Right lobe of liver (tissue), 6 donors: ENCODE data around the gene RIMKLB. TPM values are rescaled to one million over a fixed set of nuclear protein-coding genes. Genes with fewer than 3 reads are reported as not detected.

ENCODE experiments used
- ATAC-seq, 4 donors: fragments of 200-7000 bp; cut with Tn5 transposase; one replicate each; pipeline ENCODE4 v1.9.1; 2020; ENCODE audit warnings: mild to moderate bottlenecking in 4 of 4, moderate library complexity in 4 of 4
- DNase-seq, 3 donors: peaks; one replicate each; pipeline ENCODE4 v3.0.0-alpha.2; 2020
- H3K27ac ChIP-seq, 3 donors: fragments of 200-600 bp; one replicate each; pipeline ENCODE4 v1.8.0; 2022
- H3K27me3 ChIP-seq, 2 donors: fragments of 200-600 bp; one replicate each; pipeline ENCODE4 v1.8.0; 2022
- H3K36me3 ChIP-seq, 4 donors: fragments of 200-600 bp; sonication (generic) in 1 of 4; one replicate each; pipeline versions ENCODE4 v1.5.1 to v1.8.0; 2017 to 2022; ENCODE audit warnings: control low read depth in 1 of 4
- H3K4me1 ChIP-seq, 4 donors: fragments of 200-600 bp; sonication (generic) in 1 of 4; one replicate each; pipeline versions ENCODE4 v1.5.1 to v1.8.0; 2017 to 2022; ENCODE audit warnings: control low read depth in 1 of 4
- H3K4me3 ChIP-seq, 3 donors: fragments of 200-600 bp; one replicate each; pipeline ENCODE4 v1.8.0; 2022
- H3K9me3 ChIP-seq, 4 donors: fragments of 200-600 bp; sonication (generic) in 1 of 4; one replicate each; pipeline versions ENCODE4 v1.5.1 to v1.8.0; 2017 to 2022; ENCODE audit warnings: control low read depth in 1 of 4
- CTCF ChIP-seq, 4 donors: fragments of 200-600 bp in 3 of 4; fragments of 450-650 bp in 1 of 4; IDR thresholded peaks; one replicate each; pipeline versions ENCODE4 v1.5.1 to v1.8.0; 2016 to 2022; ENCODE audit warnings: antibody characterized with exemption in 4 of 4, mild to moderate bottlenecking in 2 of 4
- POLR2A ChIP-seq: fragments of 450-650 bp; IDR thresholded peaks from one replicate; pipeline ENCODE4 v1.6.1; 2017; ENCODE audit warnings: antibody characterized with exemption, mild to moderate bottlenecking
- WGBS: methylation state at CpG from one replicate; pipeline ENCODE4 v1.1.6; 2018; ENCODE audit warnings: low coverage, low lambda C conversion rate; ENCODE audit not compliant: insufficient coverage; ENCODE audit errors: missing lambda C conversion rate; 5-methylcytosine and 5-hydroxymethylcytosine counted together
- intact Hi-C, 2 donors: fragments of 100-400 bp; cut with DNase I; formaldehyde crosslinking; loops; one replicate each; pipeline versions ENCODE4 v1.11.2 to v1.14.1; 2022
- total RNA-seq, 6 experiments: library from RNA; depleted of rRNA in 2 of 6; stranded (reverse); fragments of >200 nt in 2 of 6; fragmentation: NEBNext Ultra II Directional in 3 of 6; extraction: Animal tissue kit (Norgen Biotek cat#: 25700) in 3 of 6; gene quantifications; one replicate each; pipeline versions ENCODE4 v1.1.0 to v1.2.4, GENCODE V29; 2016 to 2023
- donor health status: DM: no; HTN: yes; CAD: no.
- donor health status: DM: no; HTN: no; CAD: no.
- donor health status: DM: no; HTN: no; CAD: no.
- donor health status: DM: no; HTN: yes; CAD: no.
- donor health status: DM: no; HTN: yes; CAD: no.

Gene RIMKLB
- total RNA-seq, 6 experiments from 2014 or later = 1.3 to 4.7 (median 2.6) TPM

GRCh38 chr12:8827551-8828256, 129.9 kb downstream of the RIMKLB start:
- DNase-seq (no peak), ATAC-seq (no peak)
- no peaks in the 10 kb centered on the region for H3K4me1 ChIP-seq
- no peak for TF ChIP-seq CTCF (IDR thresholded peaks at IDR 0.05)
- no peak for TF ChIP-seq POLR2A
- H3K9me3 ChIP-seq = no peaks in the 10 kb centered on the region
- no peaks in the 10 kb centered on the region for H3K27me3 ChIP-seq
- 77% methylated on average over 2 of the region's 4 CpGs for WGBS
- H3K36me3 ChIP-seq = no peaks in the 10 kb centered on the region
- no peak overlapping the region for H3K27ac ChIP-seq
- intact Hi-C loops = no loop called here
- H3K4me3 ChIP-seq = no peak overlapping the region

GRCh38 chr12:8828257-8829124, 130.7 kb downstream of the RIMKLB start:
- no peaks in the 10 kb centered on the region for H3K9me3 ChIP-seq
- intact Hi-C loops = no loop called here
- WGBS = 38% methylated on average over 4 of the region's 9 CpGs
- TF ChIP-seq POLR2A (no peak), CTCF (IDR thresholded peaks at IDR 0.05) (no peak)
- H3K4me1 ChIP-seq = no peaks in the 10 kb centered on the region
- no peak overlapping the region for H3K4me3 ChIP-seq
- DNase-seq (no peak), ATAC-seq (no peak)
- no peaks in the 10 kb centered on the region for H3K27me3 ChIP-seq
- H3K36me3 ChIP-seq = no peaks in the 10 kb centered on the region
- H3K27ac ChIP-seq = no peak overlapping the region

- no peaks in the 10 kb centered on the region for H3K4me1 ChIP-seq
- no peaks in the 10 kb centered on the region for H3K36me3 ChIP-seq
- 96% methylated on average over 4 of the region's 5 CpGs for WGBS
- no peaks in the 10 kb centered on the region for H3K27me3 ChIP-seq
- DNase-seq = no peak
- no peak overlapping the region for H3K27ac ChIP-seq
- H3K9me3 ChIP-seq = no peaks in the 10 kb centered on the region
- intact Hi-C loops = no loop called here
- no peak overlapping the region for H3K4me3 ChIP-seq
- TF ChIP-seq POLR2A = no peak
- no peak for TF ChIP-seq CTCF (IDR thresholded peaks at IDR 0.05)
- ATAC-seq = no peak
Measured at GRCh38 chr12:8829125-8829518, 131.3 kb downstream of the RIMKLB start.

GRCh38 chr12:8829621-8830020, 131.8 kb downstream of the RIMKLB start:
- 79% methylated on average over 5 of the region's 7 CpGs for WGBS
- intact Hi-C loops = no loop called here
- ATAC-seq = no peak

More at GRCh38 chr12:8829621-8830020, 131.8 kb downstream of the RIMKLB start:
- Histone ChIP-seq H3K9me3 (no peaks in the 10 kb centered on the region), H3K27ac (no peak overlapping the region), H3K36me3 (no peaks in the 10 kb centered on the region), H3K4me1 (no peaks in the 10 kb centered on the region), H3K27me3 (no peaks in the 10 kb centered on the region), H3K4me3 (no peak overlapping the region)
- TF ChIP-seq CTCF (IDR thresholded peaks at IDR 0.05) = no peak
- TF ChIP-seq POLR2A = no peak
- no peak for DNase-seq
